Gastrocnemius medialis (tissue), 4 donors: ENCODE data around the gene MALRD1.

Experiments
- POLR2A ChIP-seq, 2 donors: fragments of 450-650 bp; IDR thresholded peaks; one replicate each; pipeline ENCODE4 v1.6.1; 2017; ENCODE audit warnings: antibody characterized with exemption in 2 of 2, mild to moderate bottlenecking in 2 of 2, moderate library complexity in 2 of 2
- TF ChIP-seq, protein P1 (sequence below), 5 experiments: fragments of 450-650 bp in 3 of 5; fragments of 200-600 bp in 2 of 5; sonication (generic) in 2 of 5; IDR thresholded peaks in 4 of 5; conservative IDR thresholded peaks in 1 of 5; 1 replicate in 4 of 5; 2 replicates in 1 of 5; pipeline ENCODE4 v1.5.1; 2016 to 2019; ENCODE audit warnings: antibody characterized with exemption in 5 of 5, mild to moderate bottlenecking in 3 of 5, moderate library complexity in 3 of 5

- TF ChIP-seq, protein P1, sequence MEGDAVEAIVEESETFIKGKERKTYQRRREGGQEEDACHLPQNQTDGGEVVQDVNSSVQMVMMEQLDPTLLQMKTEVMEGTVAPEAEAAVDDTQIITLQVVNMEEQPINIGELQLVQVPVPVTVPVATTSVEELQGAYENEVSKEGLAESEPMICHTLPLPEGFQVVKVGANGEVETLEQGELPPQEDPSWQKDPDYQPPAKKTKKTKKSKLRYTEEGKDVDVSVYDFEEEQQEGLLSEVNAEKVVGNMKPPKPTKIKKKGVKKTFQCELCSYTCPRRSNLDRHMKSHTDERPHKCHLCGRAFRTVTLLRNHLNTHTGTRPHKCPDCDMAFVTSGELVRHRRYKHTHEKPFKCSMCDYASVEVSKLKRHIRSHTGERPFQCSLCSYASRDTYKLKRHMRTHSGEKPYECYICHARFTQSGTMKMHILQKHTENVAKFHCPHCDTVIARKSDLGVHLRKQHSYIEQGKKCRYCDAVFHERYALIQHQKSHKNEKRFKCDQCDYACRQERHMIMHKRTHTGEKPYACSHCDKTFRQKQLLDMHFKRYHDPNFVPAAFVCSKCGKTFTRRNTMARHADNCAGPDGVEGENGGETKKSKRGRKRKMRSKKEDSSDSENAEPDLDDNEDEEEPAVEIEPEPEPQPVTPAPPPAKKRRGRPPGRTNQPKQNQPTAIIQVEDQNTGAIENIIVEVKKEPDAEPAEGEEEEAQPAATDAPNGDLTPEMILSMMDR (IDR thresholded peaks at IDR 0.05 in 4 of 5, conservative IDR thresholded peaks at IDR 0.05 in 1 of 5) = no peak
- TF ChIP-seq POLR2A (IDR thresholded peaks at IDR 0.05) = no peak
Observed at GRCh38 chr10:19283285-19283684, 234.7 kb downstream of the MALRD1 start.
